Stimulated activated CD4-positive, alpha-beta T cell treated with anti-CD3 and anti-CD28 coated beads, Interleukin-1b, Interleukin-23, amount 100 ng/mL, for 48 hours (primary cell): ENCODE results near the gene TLNRD1.

Source experiments
- DNase-seq: peaks from one replicate; pipeline ENCODE4 v3.0.0-alpha.2; 2020

Gene TLNRD1

DNA sequence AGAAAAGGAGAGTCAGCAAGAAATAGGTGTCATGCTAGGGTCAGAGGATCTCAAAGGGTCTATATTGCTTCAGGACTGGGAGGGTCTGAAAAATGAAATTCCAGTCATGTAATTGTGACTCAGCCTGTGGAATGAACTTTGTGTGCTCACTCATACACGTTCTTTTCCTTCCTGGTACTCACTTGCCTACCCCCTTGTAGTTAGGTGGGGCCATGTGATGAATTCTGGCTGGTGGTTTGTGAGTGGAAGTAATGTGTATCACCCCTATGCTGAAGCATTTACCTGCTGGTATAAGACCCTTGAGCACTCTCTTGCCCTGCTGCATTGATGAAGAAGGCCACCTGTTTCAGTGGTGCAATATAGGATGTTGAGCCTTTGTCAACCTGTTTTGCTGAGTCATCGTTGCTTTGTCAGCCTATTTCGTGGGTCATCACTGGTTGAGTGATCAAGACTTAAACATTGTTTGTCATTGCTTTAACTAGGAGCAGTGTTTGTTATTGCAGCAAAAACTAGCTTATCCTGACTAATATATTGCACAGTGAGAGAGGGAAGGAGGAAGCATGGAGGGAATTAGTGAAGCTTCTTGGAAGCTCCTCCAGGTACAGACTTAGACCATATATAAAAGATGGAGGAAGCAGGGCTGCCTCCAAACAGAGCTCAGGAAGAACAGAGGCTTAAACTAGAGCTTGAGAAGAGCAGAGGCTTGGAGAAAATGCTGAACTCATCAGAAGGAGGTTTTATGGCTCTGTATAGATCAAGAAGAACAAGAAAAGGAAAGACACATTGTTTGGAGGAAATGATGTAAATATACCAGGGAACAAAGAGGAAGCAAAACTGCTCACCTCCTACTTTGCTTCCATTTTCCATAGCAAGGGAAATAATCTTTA, 28.9 kb downstream of the TLNRD1 start:
- no peak for DNase-seq

DNA sequence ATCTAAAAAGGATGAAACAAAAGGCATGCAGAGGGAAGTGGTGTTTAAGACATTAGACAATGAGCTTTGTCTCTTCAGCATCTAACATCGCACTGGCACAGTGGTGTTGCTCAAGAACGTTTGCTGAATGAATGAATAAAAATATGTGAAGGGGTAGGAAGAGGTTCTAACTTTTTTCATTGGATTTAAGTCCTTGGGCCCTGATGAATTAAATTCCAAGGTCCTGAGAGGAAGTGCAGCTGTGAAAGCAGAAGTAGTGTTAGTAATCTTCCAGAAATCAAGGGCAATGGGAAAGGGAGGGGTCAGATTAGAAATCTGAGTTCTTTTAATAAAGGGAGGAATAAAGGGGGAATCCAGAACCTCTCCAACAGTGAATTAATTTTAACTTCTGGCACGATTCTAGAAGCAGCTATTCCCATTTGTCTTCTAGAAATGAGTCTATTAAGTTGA, 29.6 kb downstream of the TLNRD1 start:
- no peak for DNase-seq

- no peak for DNase-seq
These were observed 30.5 kb downstream of the TLNRD1 start for GRCh38 chr15:81031203-81031602.

GRCh38 chr15:81032355-81032754, 31.6 kb downstream of the TLNRD1 start:
- no peak for DNase-seq

DNA sequence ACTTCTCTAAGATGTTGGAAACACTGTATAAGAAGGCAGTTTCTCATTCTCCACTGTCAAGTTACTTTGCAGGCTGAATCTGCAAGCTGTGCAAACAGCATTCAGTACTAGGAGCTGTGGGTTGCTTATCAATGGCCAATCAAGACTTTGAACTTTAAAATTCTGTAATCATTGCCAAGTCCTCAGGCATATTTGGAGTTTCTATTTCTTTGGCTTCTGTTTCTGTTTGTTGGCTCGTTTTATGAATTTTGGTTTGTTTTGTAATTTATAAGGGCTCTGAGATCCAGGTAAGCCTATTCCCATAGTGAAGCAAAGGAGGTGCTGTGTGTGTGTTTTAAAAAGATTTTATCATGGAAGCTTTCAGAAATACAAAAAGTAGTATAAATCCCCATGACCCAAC, 32.1 kb downstream of the TLNRD1 start:
- DNase-seq, result no peak

DNA sequence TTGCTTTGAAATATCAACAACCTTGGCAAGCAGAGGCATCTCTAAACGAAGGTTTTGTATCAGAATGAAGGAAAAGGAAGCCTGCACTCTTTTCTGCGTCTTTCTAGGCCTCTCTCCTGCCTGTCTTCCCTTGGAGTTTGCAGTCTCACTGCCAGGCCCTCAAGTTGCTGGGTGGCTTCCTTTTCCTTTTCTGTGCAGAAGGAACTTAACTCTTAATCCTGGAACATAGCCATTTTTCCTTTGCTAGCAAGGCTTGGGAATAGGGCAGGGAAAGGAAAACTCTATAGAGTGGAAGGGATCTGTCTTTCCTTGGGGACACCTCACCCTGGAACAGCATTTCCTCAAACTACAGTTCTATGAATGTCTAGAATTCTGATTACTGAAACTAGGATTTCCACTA, 32.8 kb downstream of the TLNRD1 start:
- DNase-seq, result no peak

GRCh38 chr15:81037952-81038743, 37.4 kb downstream of the TLNRD1 start:
- no peak for DNase-seq

- DNase-seq, result no peak
These were observed 38.4 kb downstream of the TLNRD1 start for GRCh38 chr15:81038975-81039607.

- no peak for DNase-seq
These were observed 40.0 kb downstream of the TLNRD1 start for GRCh38 chr15:81040757-81041156.

GRCh38 chr15:81043281-81043934, 42.7 kb downstream of the TLNRD1 start:
- DNase-seq, result no peak

GRCh38 chr15:81043935-81044575, 43.3 kb downstream of the TLNRD1 start:
- no peak for DNase-seq

GRCh38 chr15:81046290-81046689, 45.6 kb downstream of the TLNRD1 start:
- no peak for DNase-seq

- DNase-seq, result no peak
These were observed 47.2 kb downstream of the TLNRD1 start for GRCh38 chr15:81047928-81048327.

DNA sequence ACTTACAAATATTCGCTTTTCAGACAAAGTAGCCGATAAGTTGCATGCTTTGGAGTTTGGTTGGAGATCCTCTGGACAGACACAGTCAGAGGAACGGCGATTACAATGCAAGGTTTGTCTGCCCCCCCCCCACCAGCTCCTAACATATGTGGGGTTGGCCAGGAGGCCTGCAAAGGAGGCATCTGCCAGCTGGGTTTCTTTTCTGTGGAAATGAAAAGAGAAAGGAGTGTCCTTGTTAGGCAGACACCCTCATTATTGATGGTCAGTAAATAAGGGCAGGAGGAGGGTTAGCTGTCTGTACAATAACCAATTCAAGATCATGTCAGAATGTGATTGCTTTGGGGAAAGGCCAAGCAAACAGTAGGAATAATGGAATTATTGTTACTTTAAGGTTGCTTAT, 49.1 kb downstream of the TLNRD1 start:
- no peak for DNase-seq

DNA sequence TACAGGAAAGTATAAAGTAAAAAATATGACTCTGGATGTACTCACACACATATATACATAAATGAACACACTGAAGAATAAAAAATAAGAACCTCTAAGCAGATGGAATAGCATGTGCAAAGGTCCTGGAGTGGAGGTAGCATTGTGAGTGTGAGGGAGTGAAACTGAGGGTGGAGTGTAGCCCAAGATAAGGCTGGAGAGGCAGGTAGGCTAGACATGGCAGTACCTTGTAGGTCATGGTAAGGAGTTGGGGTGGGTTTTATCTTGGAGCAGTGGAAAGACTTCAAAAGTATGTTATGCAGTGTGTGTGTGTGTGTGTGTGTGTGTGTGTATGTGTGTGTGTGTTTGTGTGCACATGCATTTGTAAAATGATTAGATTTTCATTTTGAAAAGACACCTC, 49.5 kb downstream of the TLNRD1 start:
- DNase-seq, result no peak

DNA sequence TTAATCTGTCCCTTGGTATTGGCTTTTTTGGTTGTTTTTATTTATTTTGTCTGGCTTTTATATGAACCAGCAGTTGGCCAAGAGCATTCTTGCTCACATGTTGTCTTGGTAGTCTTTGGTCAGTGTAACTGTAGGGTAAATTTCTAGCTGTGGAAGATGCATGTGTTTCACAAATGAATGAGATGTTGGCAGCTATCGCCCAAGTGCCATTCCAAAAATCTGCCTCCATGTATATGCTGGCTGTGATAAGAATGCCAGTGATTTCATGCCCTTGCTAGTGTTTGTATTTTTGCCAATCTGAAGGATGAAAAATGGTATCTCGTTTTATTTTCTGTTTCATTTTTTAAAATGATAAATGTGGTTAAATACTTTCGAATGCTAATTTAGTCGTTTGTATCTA, 50.1 kb downstream of the TLNRD1 start:
- DNase-seq, result no peak

- DNase-seq, result no peak
These were observed 51.3 kb downstream of the TLNRD1 start for GRCh38 chr15:81052046-81052445.

GRCh38 chr15:81053621-81054020, 52.9 kb downstream of the TLNRD1 start:
- no peak for DNase-seq

DNA sequence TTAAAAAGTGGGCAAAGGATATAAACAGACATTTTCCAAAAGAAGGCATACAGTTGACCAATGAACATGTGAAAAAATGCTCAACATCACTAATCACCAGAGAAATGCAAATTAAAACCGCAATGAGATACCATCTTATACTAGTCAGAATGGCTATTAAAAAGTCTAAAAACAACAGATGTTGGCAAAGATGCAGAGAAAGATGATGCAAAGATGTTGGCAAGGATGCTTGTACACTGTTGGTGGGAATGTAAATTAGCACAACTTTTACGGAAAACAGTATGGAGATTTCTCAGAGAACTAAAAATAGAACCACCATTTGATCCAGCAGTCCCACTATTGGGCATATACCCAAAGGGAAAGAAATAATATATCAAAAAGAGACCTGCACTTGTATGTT, 53.5 kb downstream of the TLNRD1 start:
- no peak for DNase-seq
